ENCODE results near the gene CEACAM18. TPM values are rescaled to one million over a fixed set of nuclear protein-coding genes. Genes with fewer than 3 reads are reported as not detected.
"Not testable (repeated sequence)": the region's sequence is repeated elsewhere in the genome, so short reads cannot be mapped to it uniquely, and the experiment has no call there.

The CEACAM18 gene
- total RNA-seq, 1 donor from 2014 or later: not detected

- intact Hi-C loops (cut with DNase I): loop anchor here (10.0 kb wide), 1 partner anchor 305 kb away; no protein-coding TSS in a partner anchor
- DNase-seq (no peak), ATAC-seq (ENCODE audit: poor library complexity) (no peak)
Observed at GRCh38 chr19:51479531-51480331, 1.4 kb downstream of the CEACAM18 start.

- ATAC-seq (ENCODE audit: poor library complexity): no peak
- DNase-seq: no peak
- intact Hi-C loops (cut with DNase I): no loop called here
Observed at GRCh38 chr19:51480590-51480989, 2.3 kb downstream of the CEACAM18 start.

GRCh38 chr19:51485960-51486660 lies 7.8 kb downstream of the CEACAM18 start:
- no peak for DNase-seq
- intact Hi-C loops (cut with DNase I): no loop called here
- ATAC-seq (ENCODE audit: poor library complexity): no peak

- no peak for DNase-seq
- intact Hi-C loops (cut with DNase I): no loop called here
- ATAC-seq (ENCODE audit: poor library complexity): no peak
Observed at GRCh38 chr19:51488491-51488890, 10.2 kb downstream of the CEACAM18 start.

- ATAC-seq (ENCODE audit: poor library complexity) (no peak), DNase-seq (no peak)
- intact Hi-C loops (cut with DNase I): no loop called here
Observed at GRCh38 chr19:51489113-51489512, 10.8 kb downstream of the CEACAM18 start.

- intact Hi-C loops (cut with DNase I): no loop called here
- no peak for DNase-seq
- ATAC-seq (ENCODE audit: poor library complexity): no peak
Observed at GRCh38 chr19:51490676-51491075, 12.3 kb downstream of the CEACAM18 start.

GRCh38 chr19:51491586-51491985 lies 13.2 kb downstream of the CEACAM18 start:
- intact Hi-C loops (cut with DNase I): no loop called here
- DNase-seq (no peak), ATAC-seq (ENCODE audit: poor library complexity) (no peak)

GRCh38 chr19:51493776-51494175 lies 15.4 kb downstream of the CEACAM18 start:
- intact Hi-C loops (cut with DNase I): no loop called here
- ATAC-seq (ENCODE audit: poor library complexity) (no peak), DNase-seq (no peak)

- intact Hi-C loops (cut with DNase I): no loop called here
- no peak for ATAC-seq (ENCODE audit: poor library complexity)
Observed at GRCh38 chr19:51497666-51498065, 19.3 kb downstream of the CEACAM18 start.

GRCh38 chr19:51500931-51501330 lies 22.6 kb downstream of the CEACAM18 start:
- ATAC-seq (ENCODE audit: poor library complexity); intact Hi-C loops (cut with DNase I); DNase-seq: not testable (repeated sequence)

More at GRCh38 chr19:51497666-51498065, 19.3 kb downstream of the CEACAM18 start:
- DNase-seq: no peak

- intact Hi-C loops (cut with DNase I): no loop called here
- DNase-seq (peak; percentile 59), ATAC-seq (ENCODE audit: poor library complexity) (peak; percentile 71)
Observed at GRCh38 chr19:51501594-51502263, 23.4 kb downstream of the CEACAM18 start, which contains the start of gene SIGLEC12. SIGLEC12 (minus strand) TSS chr19:51501800; CDS start chr19:51501733, 67 bp downstream.

GRCh38 chr19:51503286-51503817 lies 25.0 kb downstream of the CEACAM18 start:
- ATAC-seq (ENCODE audit: poor library complexity) (no peak), DNase-seq (no peak)
- intact Hi-C loops (cut with DNase I): no loop called here

GRCh38 chr19:51503896-51504295 lies 25.6 kb downstream of the CEACAM18 start:
- ATAC-seq (ENCODE audit: poor library complexity): no peak

GRCh38 chr19:51505904-51506303 lies 27.6 kb downstream of the CEACAM18 start:
- DNase-seq: no peak
- intact Hi-C loops (cut with DNase I): no loop called here

More at GRCh38 chr19:51503896-51504295, 25.6 kb downstream of the CEACAM18 start:
- DNase-seq: no peak
- intact Hi-C loops (cut with DNase I): no loop called here

GRCh38 chr19:51507192-51507591 lies 28.9 kb downstream of the CEACAM18 start:
- intact Hi-C loops (cut with DNase I): no loop called here
- DNase-seq (no peak), ATAC-seq (ENCODE audit: poor library complexity) (peak; percentile 34)

More at GRCh38 chr19:51505904-51506303, 27.6 kb downstream of the CEACAM18 start:
- ATAC-seq (ENCODE audit: poor library complexity): no peak

GRCh38 chr19:51507640-51508058 lies 29.3 kb downstream of the CEACAM18 start:
- intact Hi-C loops (cut with DNase I): no loop called here
- DNase-seq (no peak), ATAC-seq (ENCODE audit: poor library complexity) (no peak)

GRCh38 chr19:51508059-51508733 lies 29.9 kb downstream of the CEACAM18 start:
- intact Hi-C loops (cut with DNase I): no loop called here
- DNase-seq (no peak), ATAC-seq (ENCODE audit: poor library complexity) (no peak)

All from Right ventricle myocardium superior (tissue), 1 donor.